Astrocyte of the spinal cord (primary cell): ENCODE data around the gene RERE.
A peak's percentile ranks its signal among the peaks of the same experiment; 100 is the strongest.
"Not testable (repeated sequence)": the region's sequence is repeated elsewhere in the genome, so short reads cannot be mapped to it uniquely, and the experiment has no call there.

Experiments
- DNase-seq: peaks from one replicate; pipeline ENCODE4 v3.0.0; 2011; ENCODE audit warnings: low read depth, low spot score
- H3K4me3 ChIP-seq: 2 replicates; pipeline ENCODE4 v1.5.1; 2011; ENCODE audit warnings: low read depth, mild to moderate bottlenecking, low read length, moderate library complexity
- in situ Hi-C: cut with HindIII; loops from 2 replicates; pipeline ENCODE4 v1.10.0; 2017; ENCODE audit warnings: low sequenced_read_pairs
- TF ChIP-seq, protein P1 (sequence below): IDR thresholded peaks from 2 replicates; pipeline ENCODE4 v1.5.1; 2012; ENCODE audit warnings: low read depth, mild to moderate bottlenecking, low read length, inconsistent platforms

The RERE gene

DNA sequence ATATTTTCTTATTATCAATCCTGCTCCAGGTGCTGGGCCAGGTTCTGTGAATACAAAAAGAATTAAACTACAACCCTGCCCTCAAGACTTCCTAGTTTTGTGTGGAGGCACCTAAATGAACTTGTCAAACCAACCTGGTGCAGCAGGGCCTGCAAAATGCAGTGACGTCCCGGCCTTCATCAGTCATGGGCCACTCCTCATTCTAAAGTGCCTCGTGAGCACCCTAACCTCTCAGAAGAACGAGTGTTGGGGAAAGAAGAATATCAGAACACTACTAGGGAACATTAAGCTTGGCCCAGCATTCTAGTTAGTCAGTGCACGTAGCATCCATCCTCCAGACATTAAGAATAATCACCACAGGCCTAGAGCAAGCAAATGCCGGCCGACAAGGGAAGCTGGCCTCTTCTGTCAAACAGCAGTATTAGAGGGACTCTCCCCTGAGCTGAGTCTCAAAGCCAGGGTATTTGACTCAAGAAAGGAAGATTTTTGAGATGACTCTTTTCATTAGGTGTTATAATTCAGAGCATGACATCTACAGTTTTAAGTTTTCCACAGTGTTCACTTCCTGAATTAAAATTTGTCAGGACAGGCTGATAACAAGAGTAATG is 361.6 kb downstream of the RERE start:
- H3K4me3 ChIP-seq: no peak overlapping the region
- no peak for DNase-seq
- TF ChIP-seq, protein P1, sequence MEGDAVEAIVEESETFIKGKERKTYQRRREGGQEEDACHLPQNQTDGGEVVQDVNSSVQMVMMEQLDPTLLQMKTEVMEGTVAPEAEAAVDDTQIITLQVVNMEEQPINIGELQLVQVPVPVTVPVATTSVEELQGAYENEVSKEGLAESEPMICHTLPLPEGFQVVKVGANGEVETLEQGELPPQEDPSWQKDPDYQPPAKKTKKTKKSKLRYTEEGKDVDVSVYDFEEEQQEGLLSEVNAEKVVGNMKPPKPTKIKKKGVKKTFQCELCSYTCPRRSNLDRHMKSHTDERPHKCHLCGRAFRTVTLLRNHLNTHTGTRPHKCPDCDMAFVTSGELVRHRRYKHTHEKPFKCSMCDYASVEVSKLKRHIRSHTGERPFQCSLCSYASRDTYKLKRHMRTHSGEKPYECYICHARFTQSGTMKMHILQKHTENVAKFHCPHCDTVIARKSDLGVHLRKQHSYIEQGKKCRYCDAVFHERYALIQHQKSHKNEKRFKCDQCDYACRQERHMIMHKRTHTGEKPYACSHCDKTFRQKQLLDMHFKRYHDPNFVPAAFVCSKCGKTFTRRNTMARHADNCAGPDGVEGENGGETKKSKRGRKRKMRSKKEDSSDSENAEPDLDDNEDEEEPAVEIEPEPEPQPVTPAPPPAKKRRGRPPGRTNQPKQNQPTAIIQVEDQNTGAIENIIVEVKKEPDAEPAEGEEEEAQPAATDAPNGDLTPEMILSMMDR: no peak
- in situ Hi-C loops: no loop called here

DNA sequence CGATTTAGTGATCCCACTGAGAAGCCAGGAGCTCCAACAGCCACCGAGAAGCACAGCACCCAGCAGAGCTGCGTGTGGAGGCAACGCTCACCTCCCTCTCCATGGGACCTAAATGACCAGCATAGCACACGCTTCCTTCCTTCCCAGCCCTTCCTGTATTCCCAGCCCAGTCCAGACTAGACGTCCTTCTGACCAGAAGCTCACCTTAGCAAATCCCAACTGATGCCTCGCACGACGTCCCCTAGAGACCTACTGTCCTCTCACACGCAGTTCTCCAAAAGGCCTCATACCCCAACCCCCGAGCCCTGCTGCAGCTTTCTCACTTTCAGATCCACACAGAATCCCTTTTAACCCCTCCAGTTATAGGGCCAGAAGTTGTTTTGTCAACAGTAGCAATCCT is 367.1 kb downstream of the RERE start:
- H3K4me3 ChIP-seq: no peak overlapping the region
- DNase-seq: no peak
- in situ Hi-C loops: no loop called here
- TF ChIP-seq, protein P1: no peak

DNA sequence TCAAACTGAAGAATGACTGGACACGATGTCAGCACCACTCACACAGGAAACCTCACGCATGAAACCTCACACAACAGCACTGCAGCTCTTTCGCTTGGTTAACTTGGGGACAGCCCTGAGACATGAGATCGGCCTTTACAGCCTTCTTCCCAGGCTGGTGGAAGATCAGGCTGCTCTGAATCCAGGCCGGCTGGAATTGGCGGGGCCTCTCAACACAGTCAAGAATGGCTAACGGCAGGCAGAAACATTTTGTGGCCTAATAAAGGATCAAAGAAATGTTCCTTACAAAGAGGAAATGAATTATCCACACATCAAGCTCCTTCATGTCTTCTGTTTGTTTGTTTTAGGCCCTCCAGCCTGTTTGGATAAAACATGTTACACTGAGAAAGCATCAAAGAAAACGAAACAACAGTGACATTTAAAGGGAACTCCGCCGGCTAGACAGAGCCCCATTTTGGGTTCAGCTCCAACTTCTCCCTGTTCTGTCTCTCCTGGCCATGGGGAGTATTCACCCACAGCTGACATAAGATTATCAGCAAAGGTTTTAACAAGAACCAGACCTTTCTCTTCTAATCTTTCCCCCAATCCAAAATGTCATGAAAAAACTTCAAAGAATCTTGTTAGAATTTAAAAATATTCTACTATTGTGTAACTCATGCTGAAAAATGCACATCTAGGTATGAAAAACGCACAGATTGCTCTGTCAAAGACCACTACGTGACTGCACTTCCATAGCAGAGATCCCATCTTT is 368.4 kb downstream of the RERE start:
- DNase-seq: peak; percentile 42
- in situ Hi-C loops: no loop called here
- H3K4me3 ChIP-seq: no peak overlapping the region
- TF ChIP-seq, protein P1: no peak

DNA sequence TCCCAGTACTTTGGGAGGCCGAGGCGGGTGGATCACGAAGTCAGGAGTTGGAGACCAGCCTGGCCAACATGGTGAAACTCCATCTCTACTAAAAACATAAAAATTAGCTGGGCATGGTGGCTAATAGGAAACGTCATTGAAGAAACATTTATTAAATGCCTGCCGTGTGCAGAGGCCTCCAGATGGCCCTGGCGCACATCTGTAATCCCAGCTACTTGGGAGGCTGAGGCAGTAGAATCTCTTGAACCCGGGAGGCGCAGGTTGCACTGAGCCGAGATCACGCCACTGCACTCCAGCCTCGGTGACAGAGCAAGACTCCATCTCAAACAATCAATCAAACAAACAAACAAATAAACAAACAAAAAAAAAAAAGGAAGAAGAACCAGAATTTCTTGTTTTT is 368.9 kb downstream of the RERE start:
- in situ Hi-C loops, H3K4me3 ChIP-seq, DNase-seq: not testable (repeated sequence)

DNA sequence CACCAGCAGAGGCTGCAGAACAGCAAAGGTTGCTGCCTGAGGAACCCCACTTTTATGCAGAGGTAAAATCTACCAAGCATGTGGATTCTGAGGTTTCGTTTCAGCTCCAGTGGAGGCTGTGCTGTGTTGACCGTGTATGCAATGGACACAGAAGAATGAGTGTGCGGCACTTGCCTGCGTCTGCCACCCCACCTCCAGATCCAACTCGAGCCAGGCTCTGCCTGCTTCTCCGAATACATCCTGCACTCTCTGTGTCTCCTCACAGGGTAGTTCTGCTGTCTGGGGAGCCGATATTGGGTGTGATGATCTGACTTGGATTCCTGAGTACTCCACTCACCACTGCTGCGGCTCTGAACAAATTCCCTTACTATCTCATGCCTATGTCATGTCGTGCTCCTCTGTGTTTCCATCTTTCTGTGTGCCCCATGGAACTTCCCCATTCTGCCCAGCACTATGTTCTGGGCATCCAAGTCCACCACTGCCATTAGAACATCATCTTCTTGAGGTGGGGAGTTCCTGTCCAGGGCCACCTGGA is 369.8 kb downstream of the RERE start:
- in situ Hi-C loops: no loop called here

DNA sequence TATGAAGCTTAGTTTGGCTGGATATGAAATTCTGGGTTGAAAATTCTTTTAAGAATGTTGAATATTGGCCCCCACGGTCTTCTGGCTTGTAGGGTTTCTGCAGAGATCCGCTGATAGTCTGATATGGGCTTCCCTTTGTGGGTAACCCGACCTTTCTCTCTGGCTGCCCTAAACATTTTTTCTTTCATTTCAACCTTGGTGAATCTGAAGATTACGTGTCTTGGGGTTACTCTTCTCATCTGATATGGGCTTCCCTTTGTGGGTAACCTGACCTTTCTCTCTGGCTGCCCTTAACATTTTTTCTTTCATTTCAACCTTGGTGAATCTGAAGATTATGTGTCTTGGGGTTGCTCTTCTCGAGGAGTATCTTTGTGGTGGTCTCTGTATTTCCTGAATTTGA is 371.3 kb downstream of the RERE start:
- DNase-seq, H3K4me3 ChIP-seq, in situ Hi-C loops: not testable (repeated sequence)

More for the DNA sequence above, 369.8 kb downstream of the RERE start:
- DNase-seq: no peak
- TF ChIP-seq, protein P1: no peak
- no peak overlapping the region for H3K4me3 ChIP-seq

DNA sequence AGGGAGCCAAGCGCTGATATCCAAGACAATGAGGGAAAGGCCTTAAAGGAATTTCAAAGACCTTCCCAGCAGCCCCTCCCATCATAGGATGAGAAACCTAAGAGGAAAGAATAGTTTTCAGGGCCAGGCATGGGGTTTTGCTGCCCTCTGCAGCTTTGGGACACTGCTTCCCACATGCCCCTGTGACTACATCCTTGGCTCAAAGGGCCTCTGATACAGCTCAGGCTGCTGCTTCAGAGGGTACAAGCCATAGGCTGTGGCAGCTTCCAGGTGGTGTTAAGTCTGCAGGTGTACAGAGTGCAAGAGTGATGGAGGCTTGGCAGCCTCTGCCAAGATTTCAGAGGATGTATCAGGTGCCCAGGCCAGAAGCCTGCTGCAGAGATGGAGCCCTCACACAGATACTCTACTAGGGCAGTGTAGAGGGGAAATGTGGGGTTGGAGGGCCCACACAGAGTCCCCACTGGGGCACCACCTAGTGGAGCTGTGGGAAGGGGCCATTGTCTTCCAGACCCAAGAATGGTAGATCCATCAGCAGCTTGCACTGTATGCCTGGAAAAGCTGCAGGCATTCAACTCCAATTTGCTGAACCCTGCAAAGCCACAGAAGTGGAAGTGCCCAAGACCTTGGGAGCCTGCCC is 373.8 kb downstream of the RERE start:
- in situ Hi-C loops: no loop called here
- TF ChIP-seq, protein P1: no peak
- H3K4me3 ChIP-seq: no peak overlapping the region
- no peak for DNase-seq
